GM12878 (cell line): Measurements from ENCODE around the gene SHFL. TPM values are rescaled to one million over a fixed set of nuclear protein-coding genes. Genes with fewer than 3 reads are reported as not detected.

Source experiments
- BCL3 ChIP-seq: IDR thresholded peaks from 2 replicates; pipeline ENCODE4 v1.6.1; 2011; ENCODE audit warnings: borderline replicate concordance, low read depth, mild to moderate bottlenecking, moderate library complexity, low read length; ENCODE audit not compliant: insufficient read depth, poor library complexity, severe bottlenecking
- BRCA1 ChIP-seq: IDR thresholded peaks from 2 replicates; pipeline ENCODE4 v1.6.1; 2011; ENCODE audit warnings: low read depth, low read length, improper control_type of control experiment
- CEBPZ ChIP-seq: fragments of 150-350 bp; IDR thresholded peaks from 2 replicates; pipeline ENCODE4 v1.6.1; 2016; ENCODE audit warnings: low read depth, low read length
- ETV6 ChIP-seq, 2 experiments: fragments of 450-650 bp in 1 of 2; IDR thresholded peaks in 1 of 2; conservative IDR thresholded peaks in 1 of 2; 2 replicates each; pipeline ENCODE4 v1.6.1; 2014; ENCODE audit warnings: antibody characterized with exemption in 1 of 2, borderline replicate concordance in 1 of 2, low read depth in 1 of 2, mild to moderate bottlenecking in 1 of 2, moderate library complexity in 1 of 2
- FOS ChIP-seq: IDR thresholded peaks from 3 replicates; pipeline ENCODE4 v1.6.1; 2011; ENCODE audit warnings: borderline replicate concordance; ENCODE audit not compliant: insufficient read length; ENCODE audit errors: extremely low read depth
- FOXM1 ChIP-seq: IDR thresholded peaks from 2 replicates; pipeline ENCODE4 v1.6.1; 2012; ENCODE audit warnings: low read depth, mild to moderate bottlenecking, inconsistent platforms, low read length, moderate library complexity
- NFYA ChIP-seq: IDR thresholded peaks from 2 replicates; pipeline ENCODE4 v1.6.1; 2011; ENCODE audit warnings: low read depth, mild to moderate bottlenecking, low read length, improper control_type of control experiment, borderline replicate concordance
- ZNF592 ChIP-seq: fragments of 450-650 bp; IDR thresholded peaks from 2 replicates; pipeline ENCODE4 v1.6.1; 2017; ENCODE audit warnings: mild to moderate bottlenecking, moderate library complexity
- polyA plus RNA-seq, 11 experiments: library from polyadenylated mRNA; depleted of rRNA in 4 of 11; unstranded in 6 of 11; stranded (reverse) in 5 of 11; fragments of >200 nt; fragmentation: Nextera tagmentation in 4 of 11; fragmentation: Illumina TruSeq in 1 of 11; extraction: Ambion mirVana in 4 of 11; extraction: Trizol in 1 of 11; gene quantifications; 1 replicate in 1 of 11; 2 replicates in 10 of 11; pipeline versions ENCODE4 v1.2.1 to v1.2.3, GENCODE V29; 2011 to 2016; ENCODE audit warnings: inconsistent platforms in 2 of 11, missing spikeins in 2 of 11, low read depth in 1 of 11
- total RNA-seq, 4 experiments: library from RNA; depleted of rRNA in 3 of 4; stranded (reverse); fragments of >200 nt in 3 of 4; fragmentation: Illumina TruSeq in 1 of 4; extraction: Trizol in 1 of 4; gene quantifications; 2 replicates each; pipeline versions ENCODE4 v1.2.1 to v1.2.3, GENCODE V29; 2013 to 2021
- TF ChIP-seq, protein P1 (sequence below): IDR thresholded peaks from 2 replicates; pipeline ENCODE4 v1.6.1; 2012; ENCODE audit warnings: mild to moderate bottlenecking, low read depth, low read length
- TF ChIP-seq, protein P2 (sequence below): IDR thresholded peaks from 2 replicates; pipeline ENCODE4 v1.6.1; 2012; ENCODE audit warnings: low read length, inconsistent platforms

Gene SHFL
- total and polyA plus RNA-seq, 10 of the 15 experiments (the other 5 are each of a cell fraction or from before 2014, with no cell fraction given), result 8.0 to 83.8 (median 40.7) TPM

DNA sequence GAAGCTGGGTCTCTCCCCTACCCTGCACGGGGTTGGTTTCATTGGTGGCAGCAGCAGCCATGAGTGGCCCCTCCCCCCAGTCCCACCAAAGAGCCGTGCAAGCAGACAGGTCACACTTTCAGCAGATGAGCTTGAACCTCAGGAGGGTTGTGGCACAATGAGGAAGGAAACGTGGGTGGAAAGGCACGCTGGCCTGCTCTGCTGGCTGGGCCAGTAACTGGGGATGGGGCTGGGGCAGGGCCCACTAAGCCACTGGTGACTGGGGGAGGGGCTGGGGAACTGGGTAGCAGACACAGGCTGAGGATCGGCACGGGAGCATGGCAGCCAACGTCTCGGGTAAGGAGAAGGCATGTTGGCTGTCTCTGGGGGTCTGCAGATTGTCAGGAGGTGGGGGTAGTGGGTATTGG lies 25.3 kb downstream of the SHFL start, which contains the start of gene P2RY11 (continued):
- TF ChIP-seq ZNF592, result no peak
- TF ChIP-seq, protein P1, sequence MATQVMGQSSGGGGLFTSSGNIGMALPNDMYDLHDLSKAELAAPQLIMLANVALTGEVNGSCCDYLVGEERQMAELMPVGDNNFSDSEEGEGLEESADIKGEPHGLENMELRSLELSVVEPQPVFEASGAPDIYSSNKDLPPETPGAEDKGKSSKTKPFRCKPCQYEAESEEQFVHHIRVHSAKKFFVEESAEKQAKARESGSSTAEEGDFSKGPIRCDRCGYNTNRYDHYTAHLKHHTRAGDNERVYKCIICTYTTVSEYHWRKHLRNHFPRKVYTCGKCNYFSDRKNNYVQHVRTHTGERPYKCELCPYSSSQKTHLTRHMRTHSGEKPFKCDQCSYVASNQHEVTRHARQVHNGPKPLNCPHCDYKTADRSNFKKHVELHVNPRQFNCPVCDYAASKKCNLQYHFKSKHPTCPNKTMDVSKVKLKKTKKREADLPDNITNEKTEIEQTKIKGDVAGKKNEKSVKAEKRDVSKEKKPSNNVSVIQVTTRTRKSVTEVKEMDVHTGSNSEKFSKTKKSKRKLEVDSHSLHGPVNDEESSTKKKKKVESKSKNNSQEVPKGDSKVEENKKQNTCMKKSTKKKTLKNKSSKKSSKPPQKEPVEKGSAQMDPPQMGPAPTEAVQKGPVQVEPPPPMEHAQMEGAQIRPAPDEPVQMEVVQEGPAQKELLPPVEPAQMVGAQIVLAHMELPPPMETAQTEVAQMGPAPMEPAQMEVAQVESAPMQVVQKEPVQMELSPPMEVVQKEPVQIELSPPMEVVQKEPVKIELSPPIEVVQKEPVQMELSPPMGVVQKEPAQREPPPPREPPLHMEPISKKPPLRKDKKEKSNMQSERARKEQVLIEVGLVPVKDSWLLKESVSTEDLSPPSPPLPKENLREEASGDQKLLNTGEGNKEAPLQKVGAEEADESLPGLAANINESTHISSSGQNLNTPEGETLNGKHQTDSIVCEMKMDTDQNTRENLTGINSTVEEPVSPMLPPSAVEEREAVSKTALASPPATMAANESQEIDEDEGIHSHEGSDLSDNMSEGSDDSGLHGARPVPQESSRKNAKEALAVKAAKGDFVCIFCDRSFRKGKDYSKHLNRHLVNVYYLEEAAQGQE, result no peak
- no peak for TF ChIP-seq NFYA
- TF ChIP-seq CEBPZ, result no peak
- TF ChIP-seq BCL3, result no peak
- TF ChIP-seq, protein P2, sequence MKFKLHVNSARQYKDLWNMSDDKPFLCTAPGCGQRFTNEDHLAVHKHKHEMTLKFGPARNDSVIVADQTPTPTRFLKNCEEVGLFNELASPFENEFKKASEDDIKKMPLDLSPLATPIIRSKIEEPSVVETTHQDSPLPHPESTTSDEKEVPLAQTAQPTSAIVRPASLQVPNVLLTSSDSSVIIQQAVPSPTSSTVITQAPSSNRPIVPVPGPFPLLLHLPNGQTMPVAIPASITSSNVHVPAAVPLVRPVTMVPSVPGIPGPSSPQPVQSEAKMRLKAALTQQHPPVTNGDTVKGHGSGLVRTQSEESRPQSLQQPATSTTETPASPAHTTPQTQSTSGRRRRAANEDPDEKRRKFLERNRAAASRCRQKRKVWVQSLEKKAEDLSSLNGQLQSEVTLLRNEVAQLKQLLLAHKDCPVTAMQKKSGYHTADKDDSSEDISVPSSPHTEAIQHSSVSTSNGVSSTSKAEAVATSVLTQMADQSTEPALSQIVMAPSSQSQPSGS, result peak; percentile 24; the same call in 1 of the 2 replicates
- TF ChIP-seq FOS, result no peak
- TF ChIP-seq BRCA1, result no peak
- 0 out of 2 replicates have a peak, but pooled peaks have one; percentile 16 for TF ChIP-seq FOXM1
- peak in 1 of 2 experiments; percentile 69; a peak in 2 of 4 replicates for TF ChIP-seq ETV6 (conservative IDR thresholded peaks at IDR 0.05 in 1 of 2, IDR thresholded peaks at IDR 0.05 in 1 of 2; ENCODE audit: borderline replicate concordance in 1 of 2, low read depth in 1 of 2)
